Astrocyte of the cerebellum (primary cell): Measurements from ENCODE around the gene ZMPSTE24.

Source experiments
- DNase-seq: peaks from one replicate; pipeline ENCODE4 v3.0.0-alpha.2; 2011; ENCODE audit warnings: low read depth
- H3K4me3 ChIP-seq: 2 replicates; pipeline ENCODE4 v1.5.1; 2011; ENCODE audit warnings: mild to moderate bottlenecking, low read depth, low read length, moderate library complexity
- in situ Hi-C: cut with HindIII; loops from 2 replicates; pipeline ENCODE4 v1.10.0; 2017; ENCODE audit warnings: low sequenced_read_pairs
- TF ChIP-seq, protein P1 (sequence below): IDR thresholded peaks from 2 replicates; pipeline ENCODE4 v1.5.1; 2012; ENCODE audit warnings: low read length, low read depth, moderate library complexity, mild to moderate bottlenecking; ENCODE audit errors: missing control alignments

ZMPSTE24 gene

DNA sequence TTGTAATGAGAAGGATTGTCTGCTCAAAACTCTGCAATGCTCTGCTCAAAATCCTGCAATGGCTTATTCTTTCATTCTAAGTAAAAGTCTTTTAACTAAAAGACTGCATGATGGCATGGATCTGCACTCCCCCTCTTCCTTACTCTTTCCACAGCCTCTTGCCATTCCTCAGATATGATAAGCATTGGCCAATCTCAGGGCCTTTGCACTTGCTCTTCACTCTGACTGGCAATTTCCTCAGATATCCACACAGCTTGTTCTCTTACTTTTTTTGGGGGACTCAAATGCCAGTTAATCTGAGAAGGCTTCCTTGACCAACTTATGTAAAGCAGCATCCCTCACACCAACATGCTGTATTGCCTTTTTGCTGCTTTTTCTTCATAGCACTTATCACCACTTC lies 2.8 kb upstream of the ZMPSTE24 start:
- H3K4me3 ChIP-seq, result no peak overlapping the region
- no peak for DNase-seq
- in situ Hi-C loops, result no loop called here
- TF ChIP-seq, protein P1, sequence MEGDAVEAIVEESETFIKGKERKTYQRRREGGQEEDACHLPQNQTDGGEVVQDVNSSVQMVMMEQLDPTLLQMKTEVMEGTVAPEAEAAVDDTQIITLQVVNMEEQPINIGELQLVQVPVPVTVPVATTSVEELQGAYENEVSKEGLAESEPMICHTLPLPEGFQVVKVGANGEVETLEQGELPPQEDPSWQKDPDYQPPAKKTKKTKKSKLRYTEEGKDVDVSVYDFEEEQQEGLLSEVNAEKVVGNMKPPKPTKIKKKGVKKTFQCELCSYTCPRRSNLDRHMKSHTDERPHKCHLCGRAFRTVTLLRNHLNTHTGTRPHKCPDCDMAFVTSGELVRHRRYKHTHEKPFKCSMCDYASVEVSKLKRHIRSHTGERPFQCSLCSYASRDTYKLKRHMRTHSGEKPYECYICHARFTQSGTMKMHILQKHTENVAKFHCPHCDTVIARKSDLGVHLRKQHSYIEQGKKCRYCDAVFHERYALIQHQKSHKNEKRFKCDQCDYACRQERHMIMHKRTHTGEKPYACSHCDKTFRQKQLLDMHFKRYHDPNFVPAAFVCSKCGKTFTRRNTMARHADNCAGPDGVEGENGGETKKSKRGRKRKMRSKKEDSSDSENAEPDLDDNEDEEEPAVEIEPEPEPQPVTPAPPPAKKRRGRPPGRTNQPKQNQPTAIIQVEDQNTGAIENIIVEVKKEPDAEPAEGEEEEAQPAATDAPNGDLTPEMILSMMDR, result no peak

DNA sequence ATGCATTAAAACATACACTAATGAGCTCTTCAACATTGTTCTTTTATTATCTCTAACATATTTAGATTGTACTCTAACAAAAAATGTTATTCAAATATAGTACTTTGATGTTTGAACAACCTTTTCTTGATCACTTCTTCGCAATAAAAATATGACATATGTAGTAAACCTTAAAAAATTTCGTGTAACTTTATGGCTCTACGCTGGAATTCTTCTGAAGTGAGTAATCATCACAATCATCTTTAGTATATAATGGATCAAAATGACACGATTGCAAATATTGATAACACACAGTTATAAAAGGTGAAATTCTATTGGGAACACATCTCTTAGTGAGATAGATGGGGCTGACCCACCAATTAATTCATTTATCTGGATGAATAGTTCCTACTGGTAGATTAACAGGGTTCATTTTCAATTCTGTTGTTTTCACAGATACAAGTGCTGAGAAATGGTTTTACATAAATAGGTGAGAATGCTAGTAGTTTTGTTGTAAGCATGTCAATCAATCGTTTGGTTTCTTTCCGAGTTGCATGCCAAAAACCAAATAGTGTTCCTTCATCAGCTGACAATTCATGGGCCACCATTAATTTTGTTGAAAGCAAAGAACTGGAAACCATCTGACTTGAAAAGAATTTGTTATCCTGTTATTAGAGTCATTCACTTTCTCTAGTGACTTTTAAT lies 1.5 kb upstream of the ZMPSTE24 start:
- TF ChIP-seq, protein P1, result no peak
- peak overlapping the region; percentile 97 for H3K4me3 ChIP-seq
- no peak for DNase-seq
- in situ Hi-C loops, result no loop called here

DNA sequence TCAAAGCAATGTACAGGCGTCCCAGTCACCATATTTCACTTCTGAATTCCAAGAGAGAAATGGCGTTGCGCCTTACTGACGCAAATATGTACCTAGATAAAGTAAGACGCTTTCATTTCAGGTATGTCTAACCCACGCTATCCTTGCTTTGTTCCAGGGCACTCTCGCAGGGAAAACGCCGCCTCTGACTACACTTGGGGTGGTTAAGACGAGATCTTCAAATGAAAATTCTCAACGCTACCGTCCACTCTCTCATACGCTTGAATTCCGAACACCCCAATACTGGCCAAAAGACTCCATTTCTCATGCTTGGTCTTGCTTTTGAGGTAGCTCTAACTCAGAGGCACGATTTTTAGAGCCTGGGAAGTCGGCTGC lies 736 bp upstream of the ZMPSTE24 start:
- in situ Hi-C loops, result no loop called here
- peak overlapping the region; percentile 97 for H3K4me3 ChIP-seq
- TF ChIP-seq, protein P1, result no peak
- no peak for DNase-seq

DNA sequence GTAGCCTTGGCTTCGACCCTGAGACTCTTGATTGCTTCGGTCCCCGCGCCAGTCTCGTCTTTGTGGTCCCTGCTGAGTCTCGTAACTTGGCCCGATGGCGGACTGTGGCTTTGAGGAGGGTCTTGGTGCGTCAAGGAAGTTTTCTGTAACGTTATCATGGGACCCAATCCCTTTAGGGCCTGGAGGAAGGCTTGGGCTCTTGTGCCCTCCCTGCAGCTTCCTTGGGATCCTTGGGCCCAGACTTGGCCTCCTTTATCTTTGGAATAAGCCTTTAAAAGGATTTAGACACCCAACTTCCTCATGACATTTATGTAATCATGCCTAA lies 371 bp downstream of the ZMPSTE24 start:
- H3K4me3 ChIP-seq, result peak overlapping the region; percentile 97
- TF ChIP-seq, protein P1, result no peak
- no peak for DNase-seq
- in situ Hi-C loops, result no loop called here

DNA sequence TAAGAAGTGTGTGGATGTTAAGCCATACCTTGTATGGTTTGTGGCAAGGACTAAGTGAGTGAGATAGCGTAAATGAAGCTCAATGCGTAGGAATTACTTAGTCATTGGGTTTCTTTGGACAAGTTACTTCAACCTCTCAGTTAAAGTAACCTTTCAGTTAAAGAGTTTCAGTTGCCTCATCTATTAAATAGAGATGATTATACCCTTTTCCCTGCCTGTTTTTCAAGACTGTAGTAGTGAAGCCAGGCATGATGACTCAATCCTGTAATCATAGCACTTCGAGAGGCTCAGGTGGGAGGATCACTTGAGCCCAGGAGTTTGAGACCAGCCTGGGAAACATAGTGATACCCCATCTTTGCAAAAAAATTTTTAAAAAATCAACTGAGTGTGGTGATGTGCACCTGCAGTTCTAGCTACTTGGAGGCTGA lies 6.3 kb downstream of the ZMPSTE24 start:
- DNase-seq, result no peak
- H3K4me3 ChIP-seq, result no peak overlapping the region
- in situ Hi-C loops, result no loop called here
- TF ChIP-seq, protein P1, result no peak

DNA sequence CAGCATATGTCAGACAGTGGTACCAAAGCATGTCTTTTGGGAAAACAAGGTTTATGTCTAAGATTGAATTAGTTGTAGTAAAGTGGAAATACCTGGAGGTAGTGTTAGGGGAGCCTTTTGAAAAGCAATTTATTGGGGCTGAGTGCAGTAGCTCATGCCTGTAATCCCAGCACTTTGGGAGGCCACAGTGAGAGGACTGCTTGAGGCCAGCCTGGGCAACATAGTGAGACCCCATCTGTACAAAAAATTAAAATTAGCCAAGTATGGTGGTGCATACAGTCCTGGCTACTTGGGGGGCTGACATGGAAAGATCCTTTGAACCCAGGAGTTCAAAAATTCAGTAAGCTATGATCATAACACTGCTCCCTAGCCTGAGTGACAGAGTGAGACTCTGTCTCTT lies 7.3 kb downstream of the ZMPSTE24 start:
- TF ChIP-seq, protein P1, result no peak
- DNase-seq, result no peak
- no peak overlapping the region for H3K4me3 ChIP-seq
- in situ Hi-C loops, result no loop called here
